IMR-90 (cell line): ENCODE data around the gene RFTN2. TPM values are rescaled to one million over a fixed set of nuclear protein-coding genes. Genes with fewer than 3 reads are reported as not detected.
A peak's percentile ranks its signal among the peaks of the same experiment; 100 is the strongest.

ENCODE experiments used
- ATAC-seq: fragments of 200-7000 bp; cut with Tn5 transposase; 2 replicates; pipeline ENCODE4 v1.9.1; 2020; ENCODE audit warnings: low read depth, mild to moderate bottlenecking, moderate library complexity
- BruUV-seq: library from RNA; stranded (reverse); fragments of 400-500 nt; replicated peaks from 2 replicates; lab custom pipeline; 2021; lab: Mats Ljungman, UMichigan
- CTCF ChIA-PET: fragments of 300-600 bp; formaldehyde crosslinking; extraction: SDS; loops from one replicate; lab custom pipeline; 2021; ENCODE audit warnings: antibody characterized with exemption; lab: Yijun Ruan, JAX
- POLR2A ChIA-PET: fragments of 300-600 bp; sonication (Branson Sonifier 250); formaldehyde crosslinking; loops from one replicate; lab custom pipeline; 2022; ENCODE audit warnings: antibody characterized with exemption; ENCODE audit not compliant: unreplicated experiment; lab: Charles Lee
- DNase-seq: peaks from one replicate; pipeline ENCODE4 v3.0.0; 2013
- H2AFZ ChIP-seq: replicated peaks from 2 replicates; pipeline ENCODE3; 2013; ENCODE audit warnings: low read length, mild to moderate bottlenecking; ENCODE audit not compliant: poor library complexity
- H2AK5ac ChIP-seq: 2 replicates; pipeline ENCODE4 v1.6.1; 2013; ENCODE audit warnings: low read depth, low read length, inconsistent platforms
- H2AK9ac ChIP-seq: replicated peaks from 2 replicates; pipeline ENCODE3; 2013; ENCODE audit warnings: mild to moderate bottlenecking, low read depth, low read length, moderate library complexity; ENCODE audit not compliant: poor library complexity
- H2BK120ac ChIP-seq: 2 replicates; pipeline ENCODE4 v1.6.1; 2013; ENCODE audit warnings: low read depth, low read length, inconsistent platforms
- H2BK15ac ChIP-seq: 3 replicates; pipeline ENCODE4 v1.6.1; 2013; ENCODE audit warnings: low read depth, low read length, inconsistent platforms
- H2BK20ac ChIP-seq: 2 replicates; pipeline ENCODE4 v1.6.1; 2013; ENCODE audit warnings: low read depth, mild to moderate bottlenecking, inconsistent platforms, low read length, moderate library complexity
- H2BK5ac ChIP-seq: 2 replicates; pipeline ENCODE4 v1.6.1; 2013; ENCODE audit warnings: mild to moderate bottlenecking, low read depth, low read length, inconsistent platforms; ENCODE audit not compliant: poor library complexity, severe bottlenecking
- H3K14ac ChIP-seq: replicated peaks from 2 replicates; pipeline ENCODE4 v1.6.1; 2013; ENCODE audit warnings: low read depth, low read length, inconsistent platforms
- H3K18ac ChIP-seq: 2 replicates; pipeline ENCODE4 v1.6.1; 2013; ENCODE audit warnings: low read depth, low read length, control low read depth
- H3K23ac ChIP-seq: 2 replicates; pipeline ENCODE4 v1.6.1; 2013; ENCODE audit warnings: low read depth, low read length, inconsistent platforms
- H3K27ac ChIP-seq: 2 replicates; pipeline ENCODE4 v1.5.1; 2013; ENCODE audit warnings: mild to moderate bottlenecking, control low read depth, low read length; ENCODE audit not compliant: insufficient read depth
- H3K27me3 ChIP-seq: 2 replicates; pipeline ENCODE4 v1.6.1; 2013; ENCODE audit warnings: low read length; ENCODE audit not compliant: control insufficient read depth, insufficient read depth
- H3K36me3 ChIP-seq: 2 replicates; pipeline ENCODE4 v1.6.1; 2013; ENCODE audit warnings: low read length, mixed read lengths; ENCODE audit not compliant: control insufficient read depth, insufficient read depth
- H3K4ac ChIP-seq: 2 replicates; pipeline ENCODE4 v1.6.1; 2013; ENCODE audit warnings: low read depth, low read length, inconsistent platforms
- H3K4me1 ChIP-seq: 2 replicates; pipeline ENCODE4 v1.6.1; 2013; ENCODE audit warnings: low read length, mixed read lengths; ENCODE audit not compliant: control insufficient read depth, insufficient read depth
- H3K4me2 ChIP-seq: 2 replicates; pipeline ENCODE4 v1.6.1; 2013; ENCODE audit warnings: low read depth, mild to moderate bottlenecking, control low read depth, low read length, moderate library complexity
- H3K4me3 ChIP-seq: 2 replicates; pipeline ENCODE4 v1.5.1; 2013; ENCODE audit warnings: low read depth, mild to moderate bottlenecking, control low read depth, low read length, moderate library complexity; ENCODE audit not compliant: insufficient read depth
- H3K56ac ChIP-seq: 2 replicates; pipeline ENCODE4 v1.6.1; 2013; ENCODE audit warnings: low read length, inconsistent platforms; ENCODE audit not compliant: insufficient read depth; ENCODE audit errors: extremely low read depth
- H3K79me1 ChIP-seq, 2 experiments: 2 replicates each; pipeline ENCODE4 v1.6.1; 2013; ENCODE audit warnings: low read length in 2 of 2, inconsistent platforms in 1 of 2, low read depth in 1 of 2
- H3K9ac ChIP-seq: 2 replicates; pipeline ENCODE4 v1.6.1; 2013; ENCODE audit warnings: low read depth, low read length, control low read depth
- H3K9me1 ChIP-seq: 2 replicates; pipeline ENCODE4 v1.6.1; 2013; ENCODE audit warnings: low read length, inconsistent platforms; ENCODE audit not compliant: insufficient read depth
- H3K9me3 ChIP-seq: 2 replicates; pipeline ENCODE4 v1.6.1; 2013; ENCODE audit warnings: low read length; ENCODE audit not compliant: control insufficient read depth, insufficient read depth
- H4K20me1 ChIP-seq: 2 replicates; pipeline ENCODE4 v1.6.1; 2013; ENCODE audit warnings: low read length, inconsistent platforms; ENCODE audit not compliant: insufficient read depth
- H4K5ac ChIP-seq: 2 replicates; pipeline ENCODE4 v1.6.1; 2013; ENCODE audit warnings: mild to moderate bottlenecking, low read depth, low read length, control low read depth
- H4K8ac ChIP-seq, 2 experiments: 2 replicates each; pipeline ENCODE4 v1.6.1; 2013; ENCODE audit warnings: low read depth in 2 of 2, low read length in 2 of 2, control low read depth in 1 of 2, inconsistent platforms in 1 of 2
- H4K91ac ChIP-seq: 2 replicates; pipeline ENCODE4 v1.6.1; 2013; ENCODE audit warnings: low read depth, low read length, inconsistent platforms; ENCODE audit not compliant: insufficient read depth
- BHLHE40 ChIP-seq: fragments of 150-350 bp; IDR thresholded peaks from 2 replicates; pipeline ENCODE4 v1.6.1; 2016; ENCODE audit warnings: mild to moderate bottlenecking, low read depth, low read length
- MAFK ChIP-seq: IDR thresholded peaks from 2 replicates; pipeline ENCODE4 v1.6.1; 2012; ENCODE audit warnings: low read depth, low read length, improper control_type of control experiment
- NFE2L2 ChIP-seq: fragments of 150-350 bp; IDR thresholded peaks from 2 replicates; pipeline ENCODE4 v1.6.1; 2016; ENCODE audit warnings: low read depth, mild to moderate bottlenecking, low read length
- RCOR1 ChIP-seq: IDR thresholded peaks from 2 replicates; pipeline ENCODE4 v1.6.1; 2012; ENCODE audit warnings: mild to moderate bottlenecking, low read length, improper control_type of control experiment; ENCODE audit not compliant: insufficient replicate concordance
- USF2 ChIP-seq: fragments of 150-350 bp; IDR thresholded peaks from 2 replicates; pipeline ENCODE4 v1.6.1; 2017; ENCODE audit warnings: mild to moderate bottlenecking, antibody characterized with exemption, low read length, low read depth
- WGBS, 2 experiments: methylation state at CpG; one replicate each; pipeline versions ENCODE4 v1.1.5 to v1.1.7; 2013; ENCODE audit warnings: missing lambda C conversion rate in 2 of 2; ENCODE audit not compliant: insufficient read length in 1 of 2; ENCODE audit errors: extremely low coverage in 2 of 2; 5-methylcytosine and 5-hydroxymethylcytosine counted together
- dilution Hi-C: fragments of 300-500 bp; cut with HindIII; formaldehyde crosslinking; loops from one replicate; pipeline ENCODE4 v1.14.3; 2018; ENCODE audit warnings: low sequenced_read_pairs; ENCODE audit not compliant: unreplicated experiment
- in situ Hi-C: fragments of 300-500 bp; cut with MboI; formaldehyde crosslinking; loops from 3 replicates; pipeline ENCODE4 v1.14.3; 2019; ENCODE audit warnings: low sequenced_read_pairs, inconsistent platforms, mixed read lengths
- intact Hi-C: fragments of 100-400 bp; cut with micrococcal nuclease; formaldehyde crosslinking; loops from 2 replicates; pipeline ENCODE4 v1.10.0; 2022
- polyA plus RNA-seq, 3 experiments: library from polyadenylated mRNA; depleted of rRNA; stranded (reverse); fragments of >200 nt; gene quantifications; 2 replicates each; pipeline ENCODE4 v1.2.3, GENCODE V29; 2012; ENCODE audit warnings: low replicate concordance in 1 of 3
- total RNA-seq: library from RNA; depleted of rRNA; stranded (reverse); fragments of >200 nt; gene quantifications from 2 replicates; pipeline ENCODE4 v1.2.3, GENCODE V29; 2012

Gene RFTN2
- total and polyA plus RNA-seq, 2 of the 4 experiments (the other 2 are of a cell fraction): 0.44 to 2.3 TPM

- H3K14ac ChIP-seq: no peak overlapping the region
- no peak overlapping the region for H3K4me2 ChIP-seq
- no peaks in the 10 kb centered on the region for H3K79me1 ChIP-seq
- H2BK15ac ChIP-seq: no peak overlapping the region
- no peak overlapping the region for H4K5ac ChIP-seq
- peaks cover 7% of the 10 kb centered on the region; the same call in 1 of the 2 replicates for H3K9me1 ChIP-seq
- no peak overlapping the region for H3K23ac ChIP-seq
- H2BK20ac ChIP-seq: no peak overlapping the region
- H3K56ac ChIP-seq: no peak overlapping the region
- H4K91ac ChIP-seq: no peak overlapping the region
- no peak for DNase-seq
- H3K4me1 ChIP-seq: peaks cover 3% of the 10 kb centered on the region; the same call in 1 of the 2 replicates
- ATAC-seq: no peak
- WGBS, 2 experiments: 87% methylated on average over 2 of the region's 4 CpGs; no CpG with 5 or more reads in 1 of the 2 experiments
- H2BK5ac ChIP-seq: no peak overlapping the region
- H2AK9ac ChIP-seq: peak overlapping the region; percentile 50
- no TSS peak for BruUV-seq
- no peak overlapping the region for H3K4me3 ChIP-seq
- H3K36me3 ChIP-seq: peaks cover 4% of the 10 kb centered on the region; the same call in 1 of the 2 replicates
- no peaks in the 10 kb centered on the region for H3K27me3 ChIP-seq
- in situ Hi-C loops: no loop called here
- no peak overlapping the region for H2AFZ ChIP-seq
- peaks cover 4% of the 10 kb centered on the region for H3K9me3 ChIP-seq
- H2AK5ac ChIP-seq: no peak overlapping the region
- no peak overlapping the region for H3K27ac ChIP-seq
- no peak overlapping the region for H3K9ac ChIP-seq
- no peaks in the 10 kb centered on the region for H4K20me1 ChIP-seq
- no peak overlapping the region for H3K18ac ChIP-seq
- ChIA-PET POLR2A (no interaction called here), CTCF (no interaction called here)
- intact Hi-C loops: no loop called here
- TF ChIP-seq RCOR1 (no peak), USF2 (no peak), NFE2L2 (no peak), MAFK (no peak), BHLHE40 (no peak)
- no peak overlapping the region for H3K4ac ChIP-seq
- dilution Hi-C loops: no loop called here
- no peak overlapping the region for H4K8ac ChIP-seq
- H2BK120ac ChIP-seq: no peak overlapping the region
These were observed 97.9 kb downstream of the RFTN2 start for GRCh38 chr2:197577446-197577845.
